Ascending aorta (tissue), 2 donors: ENCODE results near the gene CEACAM5. TPM values are rescaled to one million over a fixed set of nuclear protein-coding genes. Genes with fewer than 3 reads are reported as not detected.
"Not testable (repeated sequence)": the region's sequence is repeated elsewhere in the genome, so short reads cannot be mapped to it uniquely, and the experiment has no call there.

Experiments used
- DNase-seq, 2 donors: peaks; one replicate each; pipeline ENCODE4 v3.0.0-alpha.2; 2019; ENCODE audit warnings: low spot score in 2 of 2
- H3K27ac ChIP-seq, 2 donors: fragments of 200-600 bp; sonication (generic); one replicate each; pipeline ENCODE4 v1.5.1; 2016 to 2017; ENCODE audit warnings: mild to moderate bottlenecking in 1 of 2
- H3K27me3 ChIP-seq: fragments of 200-600 bp; sonication (generic); one replicate; pipeline ENCODE4 v1.5.1; 2017
- H3K36me3 ChIP-seq, 2 donors: fragments of 200-600 bp; sonication (generic); one replicate each; pipeline ENCODE4 v1.5.1; 2016
- H3K4me1 ChIP-seq, 2 donors: fragments of 200-600 bp; sonication (generic); one replicate each; pipeline ENCODE4 v1.5.1; 2016 to 2017; ENCODE audit warnings: mild to moderate bottlenecking in 1 of 2
- H3K4me3 ChIP-seq, 2 donors: fragments of 200-600 bp; sonication (generic); one replicate each; pipeline ENCODE4 v1.5.1; 2016 to 2017; ENCODE audit warnings: mild to moderate bottlenecking in 1 of 2
- H3K9me3 ChIP-seq, 2 donors: fragments of 200-600 bp; sonication (generic); one replicate each; pipeline ENCODE4 v1.5.1; 2016
- CTCF ChIP-seq, 3 experiments: fragments of 200-600 bp in 2 of 3; fragments of 450-650 bp in 1 of 3; sonication (generic) in 2 of 3; IDR thresholded peaks; one replicate each; pipeline ENCODE4 v1.5.1; 2016 to 2019; ENCODE audit warnings: antibody characterized with exemption in 3 of 3, mild to moderate bottlenecking in 1 of 3, moderate library complexity in 1 of 3
- intact Hi-C: fragments of 100-400 bp; cut with DNase I; formaldehyde crosslinking; loops from one replicate; pipeline ENCODE4 v1.15.1; 2023
- total RNA-seq: library from RNA; depleted of rRNA; stranded (reverse); fragments of >200 nt; gene quantifications from one replicate; pipeline ENCODE4 v1.1.0, GENCODE V29; 2016

Gene CEACAM5
- total RNA-seq, 1 donor from 2014 or later: not detected

- no peaks in the 10 kb centered on the region for H3K4me1 ChIP-seq
- no peak within 1 kb of the TSS for H3K27ac ChIP-seq
- H3K9me3 ChIP-seq: no peaks in the 10 kb centered on the region
- DNase-seq: no peak
- intact Hi-C loops: no loop called here
- H3K27me3 ChIP-seq: no peaks in the 10 kb centered on the region
- no peak within 1 kb of the TSS for H3K4me3 ChIP-seq
- no peak for TF ChIP-seq CTCF (IDR thresholded peaks at IDR 0.05)
- H3K36me3 ChIP-seq: no peaks in the 10 kb centered on the region
Observed at GRCh38 chr19:41755328-41755913, 47.0 kb downstream of the CEACAM5 start, which contains the start of gene CEACAM6. CEACAM6 (plus strand) TSS chr19:41755530; CDS start chr19:41755639, 109 bp downstream.

GRCh38 chr19:41758846-41759245, 50.4 kb downstream of the CEACAM5 start:
- Histone ChIP-seq H3K36me3 (no peaks in the 10 kb centered on the region), H3K4me1 (no peaks in the 10 kb centered on the region), H3K27me3 (no peaks in the 10 kb centered on the region), H3K4me3 (no peak overlapping the region), H3K9me3 (no peaks in the 10 kb centered on the region), H3K27ac (no peak overlapping the region)
- no peak for TF ChIP-seq CTCF (IDR thresholded peaks at IDR 0.05)
- intact Hi-C loops: no loop called here
- no peak for DNase-seq

GRCh38 chr19:41767115-41767514, 58.7 kb downstream of the CEACAM5 start:
- Histone ChIP-seq H3K27ac (no peak overlapping the region), H3K36me3 (no peaks in the 10 kb centered on the region), H3K4me3 (no peak overlapping the region), H3K4me1 (no peaks in the 10 kb centered on the region), H3K27me3 (no peaks in the 10 kb centered on the region), H3K9me3 (no peaks in the 10 kb centered on the region)
- no peak for TF ChIP-seq CTCF (IDR thresholded peaks at IDR 0.05)
- no peak for DNase-seq
- intact Hi-C loops: no loop called here

GRCh38 chr19:41768105-41768504, 59.7 kb downstream of the CEACAM5 start:
- DNase-seq, H3K9me3 ChIP-seq, H3K4me3 ChIP-seq, intact Hi-C loops, H3K4me1 ChIP-seq, H3K36me3 ChIP-seq, H3K27ac ChIP-seq, H3K27me3 ChIP-seq: not testable (repeated sequence)

GRCh38 chr19:41769608-41770007, 61.2 kb downstream of the CEACAM5 start:
- H3K36me3 ChIP-seq: no peaks in the 10 kb centered on the region
- H3K27me3 ChIP-seq: no peaks in the 10 kb centered on the region
- no peaks in the 10 kb centered on the region for H3K4me1 ChIP-seq
- H3K4me3 ChIP-seq: no peak overlapping the region
- DNase-seq: no peak
- no peak overlapping the region for H3K27ac ChIP-seq
- no peaks in the 10 kb centered on the region for H3K9me3 ChIP-seq
- TF ChIP-seq CTCF (IDR thresholded peaks at IDR 0.05): no peak
- intact Hi-C loops: no loop called here

GRCh38 chr19:41771410-41771809, 63.0 kb downstream of the CEACAM5 start:
- intact Hi-C loops: no loop called here
- no peak for TF ChIP-seq CTCF (IDR thresholded peaks at IDR 0.05)
- Histone ChIP-seq H3K27me3 (no peaks in the 10 kb centered on the region), H3K9me3 (no peaks in the 10 kb centered on the region), H3K4me3 (no peak overlapping the region), H3K36me3 (no peaks in the 10 kb centered on the region), H3K27ac (no peak overlapping the region), H3K4me1 (no peaks in the 10 kb centered on the region)
- DNase-seq: no peak
